ENCODE data around the gene FBXL15. TPM values are rescaled to one million over a fixed set of nuclear protein-coding genes. Genes with fewer than 3 reads are reported as not detected.

FBXL15 gene
- polyA plus RNA-seq, 1 experiment: 7.5 TPM

GRCh38 chr10:102426803-102427287 lies 6.2 kb downstream of the FBXL15 start:
- TF ChIP-seq CTCF (IDR thresholded peaks at IDR 0.05; ENCODE audit: insufficient read depth, low read depth, low read length): no peak
- POLR2A ChIA-PET: no interaction called here
- H3K27me3 ChIP-seq (ENCODE audit: control insufficient read depth, insufficient read depth, low read length): no peaks in the 10 kb centered on the region
- DNase-seq (ENCODE audit: low read depth): no peak
- CTCF ChIA-PET: interaction anchor here (0.7 to 7.0 kb wide), 5 partner anchors 23 to 257 kb away, joined by 3 to 37 read pairs (median 4); no protein-coding TSS in a partner anchor
- H3K36me3 ChIP-seq (ENCODE audit: control insufficient read depth, insufficient read depth, low read length): peaks cover 8% of the 10 kb centered on the region
- no peak overlapping the region for H3K4me3 ChIP-seq (ENCODE audit: low read depth, low read length)

- no peaks in the 10 kb centered on the region for H3K27me3 ChIP-seq (ENCODE audit: control insufficient read depth, insufficient read depth, low read length)
Observed at GRCh38 chr10:102429468-102429867, 8.8 kb downstream of the FBXL15 start.

DNA sequence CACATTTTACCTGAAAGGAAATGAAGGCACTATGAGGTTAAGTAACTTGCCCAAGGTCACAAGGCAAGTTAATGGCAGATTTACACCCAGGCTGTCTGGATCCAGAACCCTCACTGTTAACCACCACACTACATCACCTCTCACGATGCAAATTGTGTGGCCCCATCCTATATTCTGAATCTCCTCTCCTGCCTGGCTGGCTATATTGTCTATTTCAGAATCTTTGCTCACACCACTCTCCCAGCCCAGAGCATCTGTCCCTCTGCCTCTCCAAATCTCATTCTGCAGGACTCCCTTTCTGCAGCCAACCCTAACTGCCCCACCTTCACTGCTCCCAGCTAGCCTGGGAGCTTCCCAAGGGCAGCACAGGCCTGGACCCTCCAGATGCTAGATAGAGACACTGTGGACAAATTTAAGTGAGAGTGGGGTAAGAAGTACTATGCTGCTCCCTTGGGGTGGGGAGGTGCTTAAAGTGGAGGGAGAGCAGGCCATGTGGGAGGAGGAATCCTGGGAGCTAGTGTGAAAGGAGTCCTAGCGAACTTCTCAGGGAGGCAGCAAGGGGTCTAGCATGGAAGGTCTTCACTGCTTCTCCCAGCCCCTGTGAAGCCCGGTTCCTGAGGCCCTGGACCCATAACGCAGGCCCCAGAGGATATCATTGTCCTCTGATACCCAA lies 11.0 kb downstream of the FBXL15 start:
- H3K27me3 ChIP-seq (ENCODE audit: control insufficient read depth, insufficient read depth, low read length): no peaks in the 10 kb centered on the region; the same call in 1 of the 2 replicates
- ChIA-PET CTCF (interaction anchor here (0.9 to 3.2 kb wide), 4 partner anchors 10 to 151 kb away, joined by 3 to 30 read pairs (median 6); partner anchors contain the start of gene FBXL15), POLR2A (interaction anchor here (1.1 kb wide), 1 partner anchor 11 kb away, joined by 7 read pairs; the partner anchor contains the start of gene FBXL15)
- H3K36me3 ChIP-seq (ENCODE audit: control insufficient read depth, insufficient read depth, low read length): no peaks in the 10 kb centered on the region; the same call in 1 of the 2 replicates
- no peak for DNase-seq (ENCODE audit: low read depth)
- no peak for TF ChIP-seq CTCF (IDR thresholded peaks at IDR 0.05; ENCODE audit: insufficient read depth, low read depth, low read length)
- peak overlapping the region; percentile 83 for H3K4me3 ChIP-seq (ENCODE audit: low read depth, low read length)

More at GRCh38 chr10:102429468-102429867, 8.8 kb downstream of the FBXL15 start:
- ChIA-PET POLR2A (no interaction called here), CTCF (no interaction called here)
- Histone ChIP-seq H3K4me3 (ENCODE audit: low read depth, low read length) (no peak overlapping the region), H3K36me3 (ENCODE audit: control insufficient read depth, insufficient read depth, low read length) (peaks cover under 1% of the 10 kb centered on the region; the same call in 1 of the 2 replicates)
- TF ChIP-seq CTCF (IDR thresholded peaks at IDR 0.05; ENCODE audit: insufficient read depth, low read depth, low read length): no peak
- no peak for DNase-seq (ENCODE audit: low read depth)

GRCh38 chr10:102432162-102432950 lies 11.7 kb downstream of the FBXL15 start, which contains the start of gene CUEDC2:
TSS of gene CUEDC2 (minus strand) at chr10:102432574. CDS start at chr10:102425188, 7,386 bp downstream.
- peak; percentile 59 for DNase-seq (ENCODE audit: low read depth)
- H3K27me3 ChIP-seq (ENCODE audit: control insufficient read depth, insufficient read depth, low read length): no peaks in the 10 kb centered on the region; the same call in 1 of the 2 replicates
- ChIA-PET POLR2A (interaction anchor here (1.1 kb wide), 1 partner anchor 12 kb away, joined by 7 read pairs; the partner anchor contains the start of gene FBXL15), CTCF (interaction anchor here (0.9 to 3.2 kb wide), 6 partner anchors 8 to 151 kb away, joined by 3 to 30 read pairs (median 4); partner anchors contain the start of gene FBXL15)
- 0 out of 2 replicates have a peak, but pooled peaks have one; percentile 2 for TF ChIP-seq CTCF (IDR thresholded peaks at IDR 0.05; ENCODE audit: insufficient read depth, low read depth, low read length)
- peak within 1 kb of the TSS; percentile 83 for H3K4me3 ChIP-seq (ENCODE audit: low read depth, low read length)
- no peaks in the 10 kb centered on the region; the same call in 1 of the 2 replicates for H3K36me3 ChIP-seq (ENCODE audit: control insufficient read depth, insufficient read depth, low read length)
